Glomerular endothelial cell (primary cell): ENCODE results near the gene IFT27. TPM values are rescaled to one million over a fixed set of nuclear protein-coding genes. Genes with fewer than 3 reads are reported as not detected.
"Not testable (repeated sequence)": the region's sequence is repeated elsewhere in the genome, so short reads cannot be mapped to it uniquely, and the experiment has no call there.

ENCODE experiments used
- DNase-seq: peaks from one replicate; pipeline ENCODE4 v3.0.0-alpha.2; 2011; ENCODE audit warnings: low read depth, low spot score; ENCODE audit errors: extremely low read depth
- total RNA-seq: library from RNA; depleted of rRNA; stranded (reverse); fragments of >200 nt; gene quantifications from 2 replicates; pipeline ENCODE4 v1.2.3, GENCODE V29; 2015

The IFT27 gene
- total RNA-seq, 1 donor from 2014 or later = 21.1 TPM

DNA sequence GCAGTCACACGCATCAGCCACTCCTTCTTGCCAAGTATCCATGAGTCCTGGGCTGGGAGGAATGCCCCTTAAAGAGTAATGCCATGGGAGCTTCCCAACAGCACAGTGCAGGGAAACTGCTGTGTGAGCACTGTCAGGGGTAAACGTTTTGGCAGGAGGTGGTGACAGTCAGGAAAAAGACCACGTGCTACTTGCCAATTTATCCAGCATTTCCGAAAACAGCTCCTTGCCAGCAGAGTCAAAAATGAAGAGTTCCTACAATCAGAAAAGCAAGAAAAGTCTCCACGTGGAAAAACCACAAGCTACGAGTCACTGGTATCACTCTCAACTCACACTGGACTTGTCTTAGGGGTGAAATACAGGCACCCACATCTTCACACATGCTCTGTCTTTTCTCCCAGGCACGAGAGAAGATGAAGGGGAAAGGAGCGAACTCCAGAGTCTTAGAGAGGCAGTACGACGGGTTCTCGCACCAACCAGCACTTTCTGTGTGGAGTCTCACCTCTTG is 9.9 kb downstream of the IFT27 start:
- DNase-seq = no peak

DNA sequence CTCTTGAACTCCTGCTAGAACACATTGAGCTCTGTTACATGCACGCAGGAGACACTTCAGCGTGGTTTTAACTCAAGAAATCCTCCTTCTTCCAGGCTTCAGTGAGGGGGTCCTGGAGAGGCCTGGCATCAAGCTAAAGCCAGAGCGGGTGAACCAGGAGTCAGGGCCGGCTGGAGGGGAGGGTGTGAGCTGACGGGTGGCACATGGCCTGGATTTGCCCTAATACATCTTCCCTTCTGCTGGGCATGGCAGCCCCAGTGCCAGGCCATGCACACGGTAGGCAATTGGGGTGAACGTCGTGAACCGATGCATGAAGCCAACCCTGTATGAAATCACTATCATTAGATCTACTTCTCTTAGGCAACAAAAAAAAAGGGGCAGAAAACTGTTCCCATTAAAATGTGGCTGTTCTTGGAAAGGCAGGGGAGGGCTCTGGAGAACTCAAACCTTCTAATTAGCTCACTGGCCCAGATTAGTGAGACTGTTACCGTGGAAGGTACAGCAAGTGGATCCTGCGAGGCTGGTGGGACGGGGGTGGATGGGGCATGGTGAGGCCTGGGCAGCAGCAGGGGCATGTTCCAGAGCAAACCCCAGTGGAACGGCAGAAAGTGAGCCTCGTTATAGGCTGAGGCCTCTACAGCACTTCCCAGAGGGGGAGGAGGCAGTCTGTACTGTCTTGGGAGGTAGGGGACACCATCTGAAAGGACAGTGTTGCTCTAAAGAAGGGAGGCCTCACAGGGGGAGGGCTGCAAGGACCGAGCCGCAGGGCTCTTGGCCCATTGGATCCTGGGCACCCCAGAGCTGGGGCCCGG is 10.6 kb downstream of the IFT27 start:
- DNase-seq = no peak

DNA sequence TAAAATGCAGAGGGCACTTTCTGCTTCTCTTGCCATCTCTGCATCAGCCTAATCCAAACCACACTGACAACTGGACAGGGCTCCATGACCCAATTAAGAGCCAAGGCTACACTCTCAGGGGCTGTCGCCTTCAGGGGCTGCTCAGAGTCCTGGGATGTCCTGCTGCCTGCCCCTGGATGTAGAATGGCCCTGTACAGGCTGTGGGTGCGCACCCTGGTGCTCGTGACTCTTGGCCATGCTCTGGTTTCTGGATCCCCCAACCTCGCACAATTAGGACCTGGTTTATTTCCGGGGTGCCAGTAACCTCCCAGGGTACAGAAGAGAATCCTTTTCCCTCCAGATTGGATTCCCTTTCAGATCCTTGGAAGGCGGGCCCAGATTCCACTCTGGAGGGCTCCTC is 11.3 kb downstream of the IFT27 start:
- DNase-seq = no peak

DNA sequence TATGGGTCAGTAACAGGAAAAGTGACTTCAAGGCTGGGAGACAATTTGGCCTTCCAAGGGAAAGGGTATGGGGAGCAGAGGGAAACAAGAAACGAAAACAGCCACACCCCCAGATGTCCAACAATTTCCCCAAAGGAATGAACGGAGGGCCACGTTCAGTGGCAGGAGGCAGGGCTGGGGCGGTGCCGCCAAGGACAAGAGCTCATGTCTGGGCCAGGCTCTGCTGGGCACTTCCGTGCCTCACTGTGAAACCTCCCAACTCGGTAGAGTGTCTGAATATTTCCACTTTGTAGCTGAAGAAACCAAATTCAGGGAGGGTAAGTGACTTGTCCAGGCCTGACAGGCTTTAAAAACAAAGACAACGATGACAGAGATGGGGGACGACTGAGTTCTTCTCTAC is 11.9 kb downstream of the IFT27 start:
- DNase-seq = no peak

DNA sequence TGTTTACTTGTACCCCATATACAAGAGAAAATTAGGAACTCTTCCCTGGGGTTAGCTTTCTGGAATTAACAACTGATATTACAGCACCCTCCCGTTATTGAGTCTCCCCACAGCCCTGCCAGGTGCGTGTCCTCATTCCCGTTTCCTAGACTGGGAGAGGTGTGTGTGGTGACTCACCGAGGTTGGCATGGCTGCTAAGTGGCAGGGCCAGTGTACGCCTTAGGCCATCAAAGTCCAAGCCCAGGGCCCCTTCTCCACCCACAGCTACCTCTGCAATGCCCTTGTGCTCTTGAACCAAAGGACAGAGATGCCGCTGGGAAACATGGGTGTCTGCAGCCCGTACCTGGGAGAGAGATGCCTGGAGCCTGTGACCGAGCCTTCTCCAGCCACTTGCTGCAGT is 12.3 kb downstream of the IFT27 start:
- DNase-seq = no peak

DNA sequence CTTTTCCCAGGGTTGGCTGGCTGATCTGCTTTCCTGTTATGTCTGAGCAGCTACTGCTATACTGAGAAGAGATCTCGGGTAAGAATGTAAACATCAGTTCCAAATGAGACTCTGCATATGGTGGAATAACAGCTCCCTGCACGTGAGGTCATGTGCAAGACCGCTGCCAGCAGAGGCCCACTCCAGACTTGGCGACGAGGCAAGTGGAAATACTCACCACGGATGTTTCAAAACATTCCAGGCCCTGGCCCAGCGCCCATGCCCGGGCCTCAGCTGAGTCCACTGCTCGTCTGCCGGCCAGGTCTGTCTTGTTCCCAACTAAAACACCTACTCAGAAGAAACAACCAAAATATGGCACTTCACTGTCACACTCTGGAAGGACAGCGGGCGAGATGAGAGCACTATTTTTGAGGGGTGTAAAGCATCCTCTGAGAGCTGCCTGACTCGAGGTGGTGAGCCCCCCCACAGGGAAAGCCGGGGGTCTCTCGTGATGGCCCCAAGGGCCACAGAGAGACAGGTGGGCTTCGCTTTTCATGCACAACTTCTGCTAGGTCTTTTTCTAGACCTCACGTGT is 13.1 kb downstream of the IFT27 start:
- DNase-seq = no peak

DNA sequence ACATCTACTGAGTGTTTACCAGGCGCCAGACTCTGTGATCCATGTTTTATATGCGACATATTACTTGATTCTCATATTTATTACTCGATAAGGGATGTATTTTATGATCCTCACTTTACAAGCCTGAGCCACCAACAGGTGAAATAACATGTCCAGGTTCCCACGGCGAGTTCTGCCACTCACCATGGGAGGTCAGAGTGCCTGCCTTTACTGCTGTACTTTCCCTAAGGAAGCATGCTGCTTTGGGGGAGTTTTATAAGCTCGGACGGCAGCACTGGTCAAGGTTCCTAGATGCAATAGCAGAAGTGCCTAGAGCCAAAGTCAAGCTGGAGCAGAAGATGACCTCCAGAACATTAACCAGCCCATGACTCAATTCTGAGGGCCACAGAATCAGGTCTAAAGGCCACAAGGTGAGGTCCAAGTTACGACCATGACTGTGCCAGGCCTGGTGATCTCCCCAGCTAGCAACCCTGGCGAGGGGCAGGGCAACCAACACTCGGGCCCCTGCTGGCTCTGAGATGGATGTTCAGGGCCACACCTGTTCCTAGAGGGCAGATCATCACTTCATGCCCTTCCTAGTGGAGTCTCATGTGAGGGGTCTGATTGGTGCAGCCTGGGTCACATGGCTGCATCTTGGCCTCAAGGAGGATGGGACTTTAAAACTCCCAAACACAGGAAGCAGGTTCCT is 14.2 kb downstream of the IFT27 start:
- DNase-seq = no peak

DNA sequence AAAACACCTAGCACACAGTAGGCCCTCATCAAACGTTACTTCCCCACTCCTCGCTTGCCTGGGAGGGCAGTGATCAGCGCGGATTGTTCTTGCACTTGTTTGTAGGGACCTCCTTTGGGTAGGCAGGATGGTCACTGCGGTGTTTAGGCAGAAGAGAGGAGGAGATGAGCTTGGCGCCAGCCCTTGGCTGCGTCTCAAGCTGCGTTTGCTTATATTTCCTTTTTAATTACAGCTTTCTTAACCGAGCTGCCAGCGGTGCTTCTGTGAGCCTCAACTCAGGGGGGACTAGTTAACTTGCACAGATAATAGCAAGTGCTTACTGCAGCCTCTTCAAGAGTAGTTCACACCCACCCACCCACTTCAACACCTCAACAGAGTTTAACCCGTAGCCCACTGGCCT is 15.1 kb downstream of the IFT27 start:
- no peak for DNase-seq

DNA sequence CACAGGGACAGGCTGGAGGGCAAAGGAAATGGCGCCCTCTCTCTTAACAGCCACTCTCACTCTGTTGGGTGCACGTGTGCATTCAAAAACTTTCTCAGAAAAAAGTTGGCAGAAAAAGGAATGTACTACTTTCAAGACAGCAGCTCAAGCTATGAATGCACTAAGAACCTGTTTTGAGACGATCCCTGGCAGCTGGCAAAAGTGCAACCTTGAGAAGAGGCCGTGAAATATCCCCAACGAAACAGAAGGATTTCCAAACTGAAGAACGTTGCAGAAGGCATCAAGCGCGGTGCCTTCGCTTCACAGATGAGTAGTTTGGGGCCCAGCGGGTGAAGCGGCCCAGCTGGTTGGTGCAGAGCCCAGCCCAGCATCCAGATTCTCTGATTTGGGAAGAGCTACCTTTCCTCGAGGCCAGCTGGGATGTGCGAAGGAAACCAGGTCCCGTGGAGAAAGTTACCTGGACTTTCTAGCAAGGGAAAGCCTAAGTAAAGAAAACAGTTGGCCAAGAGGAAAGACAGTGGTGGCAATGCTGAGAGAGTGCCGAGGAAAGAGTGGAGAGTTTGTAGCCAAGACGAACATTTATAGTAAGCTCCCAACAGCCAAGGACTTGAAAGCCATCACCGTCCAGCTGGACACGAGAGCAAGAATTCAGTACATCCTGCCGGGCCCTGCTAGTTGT is 16.3 kb downstream of the IFT27 start:
- no peak for DNase-seq

DNA sequence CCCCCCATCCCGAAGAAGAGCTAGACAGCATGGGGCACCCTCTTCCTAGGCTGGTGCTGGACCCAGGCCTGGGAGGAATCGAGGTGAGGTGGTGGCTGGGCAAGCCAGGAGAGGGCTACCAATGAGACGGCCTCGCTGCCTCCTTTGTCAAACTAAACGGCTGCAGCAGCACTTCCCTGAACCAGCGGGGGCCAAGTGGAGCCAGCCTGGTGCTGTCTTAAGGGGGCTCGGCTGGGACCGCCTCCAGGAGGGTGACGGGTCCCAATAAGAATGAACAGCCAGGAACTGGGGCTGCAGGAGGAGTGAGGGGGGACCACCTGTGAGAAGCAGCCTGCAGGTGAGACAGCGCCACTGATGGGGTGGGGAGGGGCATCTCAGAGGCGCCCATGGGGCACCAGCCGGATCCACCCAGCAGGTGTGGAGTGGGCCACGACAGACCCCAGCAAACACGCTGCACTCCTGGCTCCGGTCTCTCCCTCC is 17.1 kb downstream of the IFT27 start:
- no peak for DNase-seq

DNA sequence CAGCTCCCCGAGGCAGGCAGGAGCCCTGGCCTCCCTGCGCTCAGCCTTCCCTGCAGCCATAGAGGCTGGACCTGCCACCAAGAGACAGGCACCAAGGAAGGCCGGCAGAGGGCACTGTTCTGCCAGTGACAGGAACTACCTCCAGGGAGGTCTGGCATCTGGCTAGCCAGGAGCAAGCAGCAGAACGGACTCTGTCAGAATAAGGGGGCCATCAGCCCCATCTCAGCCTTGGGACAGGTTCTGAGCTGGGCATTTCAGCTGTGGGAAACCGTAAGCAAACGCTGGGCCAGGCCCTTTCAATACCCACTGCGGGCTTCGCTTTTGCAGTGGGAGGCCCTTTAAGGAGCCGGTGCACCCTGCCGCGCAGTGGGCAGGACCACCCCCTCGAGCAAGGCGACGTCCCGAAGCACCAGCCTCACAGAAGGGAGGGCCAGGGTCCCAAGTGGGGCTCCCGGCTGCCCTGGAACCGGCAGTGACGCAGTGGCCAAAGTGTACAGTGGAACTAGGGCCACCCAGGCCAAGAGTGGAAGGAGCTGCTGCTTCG is 18.2 kb downstream of the IFT27 start:
- DNase-seq = no peak

DNA sequence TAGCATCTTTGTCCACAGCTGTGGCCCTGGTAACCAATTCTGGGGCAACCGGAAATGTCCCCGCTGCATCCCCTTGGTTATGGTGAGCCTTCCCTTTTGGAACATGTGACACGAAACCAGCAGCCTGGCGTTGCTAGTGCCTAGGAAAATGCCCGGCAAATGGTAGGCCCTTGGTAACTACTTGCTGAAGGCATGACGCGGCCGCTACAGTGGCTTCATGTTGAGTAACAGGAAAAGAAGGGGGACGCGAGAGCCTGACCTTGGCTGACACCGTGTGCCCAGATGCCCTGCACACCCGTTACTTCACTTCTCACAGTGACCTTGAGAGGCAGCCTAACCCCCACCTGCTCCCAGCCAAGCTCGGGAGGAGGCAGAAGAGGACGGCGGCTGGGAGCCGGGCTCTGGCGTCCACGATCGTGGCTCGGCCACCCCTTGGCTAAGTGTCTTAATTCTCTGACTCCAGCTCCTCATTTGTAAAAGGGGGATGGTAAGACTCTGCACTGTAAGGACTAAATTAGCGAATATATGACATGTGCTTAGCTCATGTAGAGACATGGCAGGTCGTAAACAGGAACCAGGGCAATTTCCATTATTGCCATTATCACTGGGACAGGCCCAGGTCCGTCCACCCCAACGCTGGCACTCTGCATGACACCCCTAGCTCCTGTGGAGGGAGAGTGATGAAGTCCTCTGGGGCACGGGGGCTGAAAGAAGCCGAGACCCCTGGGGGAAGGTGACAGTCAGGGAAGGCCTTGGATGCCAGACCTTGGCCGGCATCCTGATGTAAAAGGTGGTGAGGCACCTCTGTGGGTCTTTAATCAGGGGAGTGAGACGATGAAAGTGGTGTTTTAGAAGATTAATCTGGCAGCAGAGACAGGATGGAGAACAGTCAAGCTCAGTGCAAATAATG is 18.9 kb downstream of the IFT27 start:
- DNase-seq = no peak

DNA sequence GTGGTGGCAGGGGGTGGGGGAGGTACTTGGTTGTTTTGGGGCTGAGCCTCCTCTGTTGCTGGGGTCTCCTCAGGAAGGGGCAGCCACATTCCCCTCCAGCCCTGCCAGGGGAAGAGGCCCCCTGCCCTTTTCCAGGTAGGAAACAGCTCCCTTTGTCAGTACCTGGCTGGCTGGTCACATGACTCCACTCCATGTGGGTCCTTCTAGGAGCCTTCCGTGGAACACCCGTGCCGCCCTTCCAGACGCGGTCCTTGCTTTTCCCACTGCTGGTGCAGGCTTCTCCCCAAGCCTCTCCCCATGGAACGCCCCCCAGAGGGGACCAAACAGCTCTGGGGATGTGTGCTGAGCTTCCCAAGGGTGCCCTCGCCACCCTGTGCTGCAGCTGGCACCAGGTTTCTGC is 19.9 kb downstream of the IFT27 start:
- DNase-seq = no peak

DNA sequence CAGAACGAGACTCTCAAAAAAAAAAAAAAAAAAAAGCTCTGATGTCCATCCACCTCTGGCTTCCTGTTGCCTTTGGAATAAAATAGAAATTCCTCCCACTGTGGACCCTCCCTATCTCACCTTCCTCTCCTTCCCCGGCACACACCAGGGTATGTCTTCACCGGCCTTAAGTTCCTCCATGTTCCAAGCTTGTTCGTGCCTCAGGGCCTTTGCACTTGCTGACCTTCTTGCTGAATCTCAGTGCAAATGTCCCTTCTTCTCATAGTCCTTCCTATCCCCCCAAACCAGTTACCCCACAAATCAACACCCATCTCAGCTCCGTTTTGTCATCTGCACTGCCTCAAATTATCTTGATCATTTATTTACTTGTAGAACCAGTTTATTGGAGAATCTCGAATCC is 20.6 kb downstream of the IFT27 start:
- no peak for DNase-seq

DNA sequence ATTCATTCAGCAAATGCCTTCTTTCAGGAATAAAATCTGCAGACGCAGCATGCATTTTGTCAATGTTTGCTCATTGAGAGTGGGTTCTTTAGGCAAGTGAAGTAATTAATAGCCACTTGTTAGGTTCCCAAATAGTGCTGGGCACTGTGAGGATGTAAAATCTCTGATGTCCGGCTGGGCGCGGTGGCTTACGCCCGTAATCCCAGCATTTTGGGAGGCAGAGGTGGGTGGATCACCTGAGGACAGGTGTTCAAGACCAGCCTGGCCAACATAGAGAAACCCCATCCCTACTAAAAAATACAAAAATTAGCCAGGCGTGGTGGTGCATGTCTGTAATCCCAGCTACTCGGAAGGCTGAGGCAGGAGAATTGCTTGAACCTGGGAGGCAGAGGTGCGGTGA is 21.0 kb downstream of the IFT27 start:
- DNase-seq = not testable (repeated sequence)

DNA sequence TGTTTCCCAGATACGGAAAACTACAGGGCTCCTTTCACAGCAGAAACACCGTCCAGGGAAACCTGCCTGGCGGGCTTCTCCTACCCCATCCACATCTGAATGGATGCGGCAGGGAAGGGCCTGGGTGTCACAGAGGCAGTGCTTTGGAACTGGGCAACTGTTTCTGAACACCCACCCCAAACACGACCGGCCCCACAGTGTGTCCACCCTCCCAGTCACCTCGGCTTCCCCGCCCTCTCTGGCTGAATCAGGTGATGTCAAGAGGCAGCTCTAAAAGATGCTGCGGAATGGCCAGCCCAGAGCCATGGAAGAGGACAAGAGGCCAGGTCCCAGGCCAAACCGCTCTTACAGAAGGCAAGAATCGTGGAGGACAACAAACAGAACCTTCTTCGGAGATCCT is 22.0 kb downstream of the IFT27 start:
- DNase-seq = no peak

DNA sequence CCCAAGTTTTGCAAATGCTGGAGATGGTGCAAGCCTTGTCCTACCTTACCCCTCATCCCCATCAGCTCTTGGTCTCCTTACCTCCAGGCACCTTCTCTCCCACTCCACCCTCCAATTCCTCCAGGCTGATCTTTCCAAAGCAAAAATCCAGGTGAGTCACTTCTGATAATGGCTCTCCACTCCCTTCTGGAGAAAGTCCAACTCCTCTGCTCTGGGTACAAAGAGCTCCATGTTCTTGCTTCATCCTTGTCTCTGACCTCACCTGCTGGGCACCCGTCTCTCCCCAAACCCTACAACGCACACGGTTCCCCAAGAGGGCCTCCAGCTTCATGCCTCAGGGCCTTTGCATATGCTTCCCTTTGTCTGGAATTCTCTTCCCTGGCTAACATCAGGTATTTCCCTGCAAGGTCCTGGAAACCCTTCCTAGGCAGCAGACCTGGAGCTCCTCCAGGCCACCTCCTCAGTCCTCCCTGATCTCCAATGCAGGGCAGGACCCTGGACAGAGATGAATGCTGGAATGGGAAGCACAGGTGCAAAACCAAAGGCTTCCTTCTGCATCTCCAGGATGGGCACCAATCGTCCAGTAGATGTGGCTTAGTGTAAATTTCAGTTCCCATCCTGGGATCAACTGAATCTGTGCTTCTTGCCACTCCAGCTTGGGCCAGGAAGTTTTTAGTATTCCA is 22.7 kb downstream of the IFT27 start:
- no peak for DNase-seq

DNA sequence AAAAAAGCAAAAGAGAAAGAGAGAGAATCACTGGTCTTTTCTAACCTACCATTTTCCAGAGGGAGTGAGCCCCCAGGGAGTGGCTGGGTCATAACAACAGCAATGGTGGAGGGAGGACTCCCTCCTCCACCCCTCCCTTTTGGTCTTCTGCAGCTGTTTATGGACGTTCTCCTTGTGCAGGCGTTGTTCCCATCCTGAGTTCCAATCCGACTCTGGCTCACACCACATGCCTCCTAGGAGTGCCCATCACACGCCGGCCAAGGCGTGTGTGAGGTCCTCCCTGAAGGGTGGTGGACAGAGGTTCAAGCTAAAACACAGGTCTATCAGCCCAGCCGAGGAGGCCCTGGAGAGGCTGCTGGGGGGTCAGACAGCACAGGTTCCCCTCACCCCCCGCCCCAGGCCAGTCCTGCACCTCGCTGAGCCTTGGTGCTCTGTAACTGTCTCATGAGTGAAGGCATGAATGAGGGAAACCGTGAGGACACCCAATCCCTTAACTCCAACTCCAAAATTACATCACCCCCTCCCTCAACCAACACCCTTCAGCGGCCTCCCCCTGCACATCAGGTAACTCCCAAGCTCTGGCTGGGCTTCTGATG is 29.4 kb downstream of the IFT27 start:
- no peak for DNase-seq
